ENCODE measurements around the gene LAG3.

Gene LAG3

DNA sequence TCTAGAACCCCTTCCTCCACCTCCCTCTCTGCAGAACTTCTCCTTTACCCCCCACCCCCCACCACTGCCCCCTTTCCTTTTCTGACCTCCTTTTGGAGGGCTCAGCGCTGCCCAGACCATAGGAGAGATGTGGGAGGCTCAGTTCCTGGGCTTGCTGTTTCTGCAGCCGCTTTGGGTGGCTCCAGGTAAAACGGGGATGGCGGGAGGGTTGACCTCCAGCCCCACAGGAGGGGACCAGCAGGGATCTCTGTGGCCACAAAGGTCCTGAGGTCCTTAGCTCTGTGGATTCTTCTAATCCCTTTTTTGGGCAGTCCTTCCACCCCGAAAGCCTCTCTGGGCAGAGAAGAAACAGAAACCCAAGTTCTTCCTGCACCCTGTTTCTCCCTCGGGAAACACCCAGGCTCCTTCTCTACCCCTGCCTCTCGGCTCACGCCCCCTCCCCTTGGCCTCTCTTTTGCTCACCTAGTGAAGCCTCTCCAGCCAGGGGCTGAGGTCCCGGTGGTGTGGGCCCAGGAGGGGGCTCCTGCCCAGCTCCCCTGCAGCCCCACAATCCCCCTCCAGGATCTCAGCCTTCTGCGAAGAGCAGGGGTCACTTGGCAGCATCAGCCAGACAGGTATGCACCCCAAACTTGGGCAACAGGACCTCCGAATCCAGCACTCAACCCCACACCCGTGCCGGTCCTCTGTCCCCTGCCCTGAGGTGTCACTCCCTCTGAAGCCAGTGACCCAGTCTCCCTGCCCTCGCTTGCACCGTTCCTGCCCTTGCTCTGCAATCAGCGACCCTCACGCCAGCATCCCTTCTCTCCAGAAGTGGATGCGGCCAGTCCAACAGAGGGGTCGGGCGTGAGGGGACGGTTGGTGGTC is 638 bp downstream of the LAG3 start:
- no peak for DNase-seq (ENCODE audit: low read depth in 2 of 2)

DNA sequence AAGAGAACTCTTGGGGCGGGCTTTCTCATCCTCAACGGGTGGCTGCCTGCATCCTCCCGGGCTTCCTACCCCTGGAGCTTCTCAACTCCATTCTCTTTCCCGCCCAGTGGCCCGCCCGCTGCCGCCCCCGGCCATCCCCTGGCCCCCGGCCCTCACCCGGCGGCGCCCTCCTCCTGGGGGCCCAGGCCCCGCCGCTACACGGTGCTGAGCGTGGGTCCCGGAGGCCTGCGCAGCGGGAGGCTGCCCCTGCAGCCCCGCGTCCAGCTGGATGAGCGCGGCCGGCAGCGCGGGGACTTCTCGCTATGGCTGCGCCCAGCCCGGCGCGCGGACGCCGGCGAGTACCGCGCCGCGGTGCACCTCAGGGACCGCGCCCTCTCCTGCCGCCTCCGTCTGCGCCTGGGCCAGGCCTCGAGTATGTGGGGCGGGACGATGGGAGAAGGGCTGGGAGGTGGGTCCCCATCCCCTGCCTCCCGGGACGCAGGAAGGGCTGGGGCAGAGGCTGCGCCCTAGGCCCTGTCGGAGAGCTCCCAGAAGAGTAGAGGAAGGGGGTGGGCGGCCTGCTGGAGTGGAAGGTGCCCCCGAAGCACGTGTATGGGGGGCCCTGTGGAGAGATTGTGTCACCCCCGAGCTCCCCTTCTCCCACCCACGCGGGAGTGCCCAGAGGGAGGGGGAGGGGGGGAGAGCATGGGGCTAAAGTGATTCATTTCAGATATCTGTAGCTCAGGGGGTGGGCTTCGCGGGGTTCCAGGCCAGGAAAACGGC is 1.5 kb downstream of the LAG3 start:
- DNase-seq (ENCODE audit: low read depth in 2 of 2), result peak; percentile 75 to 81

DNA sequence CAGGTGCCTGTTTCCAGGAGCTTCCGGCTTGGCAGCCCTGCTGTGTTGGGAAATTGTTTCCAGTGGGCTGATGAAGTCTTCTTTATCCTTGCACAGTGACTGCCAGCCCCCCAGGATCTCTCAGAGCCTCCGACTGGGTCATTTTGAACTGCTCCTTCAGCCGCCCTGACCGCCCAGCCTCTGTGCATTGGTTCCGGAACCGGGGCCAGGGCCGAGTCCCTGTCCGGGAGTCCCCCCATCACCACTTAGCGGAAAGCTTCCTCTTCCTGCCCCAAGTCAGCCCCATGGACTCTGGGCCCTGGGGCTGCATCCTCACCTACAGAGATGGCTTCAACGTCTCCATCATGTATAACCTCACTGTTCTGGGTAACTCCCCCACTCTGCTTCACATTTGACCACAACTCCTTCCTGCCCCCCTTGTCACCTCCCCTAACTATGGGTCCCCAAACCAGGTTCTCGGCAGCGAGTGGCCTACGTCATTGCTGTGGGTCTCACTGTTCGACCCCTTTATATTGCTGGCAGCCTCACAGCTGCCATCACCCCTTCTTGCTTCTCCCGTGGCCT is 2.3 kb downstream of the LAG3 start:
- peak in 1 of 2 donors; percentile 65 for DNase-seq (ENCODE audit: low read depth in 2 of 2)

DNA sequence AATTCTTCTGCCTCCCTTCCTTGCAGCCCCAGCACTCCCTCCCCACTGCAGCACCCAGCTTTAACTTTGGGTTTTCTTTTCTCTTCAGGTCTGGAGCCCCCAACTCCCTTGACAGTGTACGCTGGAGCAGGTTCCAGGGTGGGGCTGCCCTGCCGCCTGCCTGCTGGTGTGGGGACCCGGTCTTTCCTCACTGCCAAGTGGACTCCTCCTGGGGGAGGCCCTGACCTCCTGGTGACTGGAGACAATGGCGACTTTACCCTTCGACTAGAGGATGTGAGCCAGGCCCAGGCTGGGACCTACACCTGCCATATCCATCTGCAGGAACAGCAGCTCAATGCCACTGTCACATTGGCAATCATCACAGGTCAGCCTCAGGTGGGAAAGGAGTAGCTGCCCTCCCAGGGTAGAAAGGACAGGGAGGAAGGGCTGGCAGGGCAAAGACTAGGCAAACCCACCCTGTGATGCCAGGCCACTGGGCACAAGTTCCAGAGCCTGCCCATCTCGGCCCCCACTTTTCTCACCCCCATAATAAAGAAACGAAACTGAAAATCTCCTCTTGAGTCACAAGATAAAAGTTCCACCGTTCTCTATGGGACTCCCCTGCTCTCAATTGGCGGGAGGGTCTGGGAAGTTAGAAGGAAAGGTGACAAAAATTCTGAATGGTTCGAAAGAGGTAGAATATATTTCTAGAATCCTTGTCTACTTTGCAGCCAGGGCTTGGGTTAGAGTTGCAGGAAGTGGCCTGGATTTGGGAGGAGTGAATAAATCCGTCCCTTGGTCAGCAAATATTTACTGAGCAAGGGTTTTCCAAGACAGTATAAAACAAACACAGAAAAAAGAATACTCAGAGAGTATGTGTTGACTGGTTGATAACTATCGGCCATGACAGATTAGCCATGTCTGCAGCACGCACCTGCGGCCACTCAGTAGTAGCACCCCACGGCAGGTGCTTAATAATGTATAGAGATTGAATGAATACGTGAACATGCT is 3.2 kb downstream of the LAG3 start:
- DNase-seq (ENCODE audit: low read depth in 2 of 2), result no peak

DNA sequence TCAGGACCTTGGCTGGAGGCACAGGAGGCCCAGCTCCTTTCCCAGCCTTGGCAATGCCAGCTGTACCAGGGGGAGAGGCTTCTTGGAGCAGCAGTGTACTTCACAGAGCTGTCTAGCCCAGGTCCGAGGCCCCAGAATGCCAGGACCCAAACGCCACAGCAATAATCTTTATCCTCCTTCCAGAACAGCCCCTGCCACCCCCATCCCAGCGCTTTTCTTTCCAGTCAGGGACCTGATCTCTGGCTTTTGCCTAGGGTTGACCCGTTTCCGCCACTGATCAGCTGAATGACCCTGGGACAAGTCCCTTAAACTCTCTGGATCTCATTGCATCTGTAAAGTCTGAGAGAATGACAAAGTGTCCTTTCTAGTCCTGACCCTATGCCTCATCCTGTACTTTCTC is 5.1 kb downstream of the LAG3 start:
- DNase-seq (ENCODE audit: low read depth in 2 of 2), result no peak

DNA sequence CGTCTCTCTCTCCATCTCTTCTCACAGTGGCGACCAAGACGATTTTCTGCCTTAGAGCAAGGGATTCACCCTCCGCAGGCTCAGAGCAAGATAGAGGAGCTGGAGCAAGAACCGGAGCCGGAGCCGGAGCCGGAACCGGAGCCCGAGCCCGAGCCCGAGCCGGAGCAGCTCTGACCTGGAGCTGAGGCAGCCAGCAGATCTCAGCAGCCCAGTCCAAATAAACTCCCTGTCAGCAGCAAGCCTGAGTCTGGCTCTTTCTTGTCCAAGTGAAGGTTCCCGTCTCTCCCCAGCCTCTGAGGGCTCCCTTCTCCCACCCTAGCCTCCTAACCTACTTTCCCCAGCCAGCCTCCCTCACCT is 5.9 kb downstream of the LAG3 start:
- no peak for DNase-seq (ENCODE audit: low read depth in 2 of 2)

DNA sequence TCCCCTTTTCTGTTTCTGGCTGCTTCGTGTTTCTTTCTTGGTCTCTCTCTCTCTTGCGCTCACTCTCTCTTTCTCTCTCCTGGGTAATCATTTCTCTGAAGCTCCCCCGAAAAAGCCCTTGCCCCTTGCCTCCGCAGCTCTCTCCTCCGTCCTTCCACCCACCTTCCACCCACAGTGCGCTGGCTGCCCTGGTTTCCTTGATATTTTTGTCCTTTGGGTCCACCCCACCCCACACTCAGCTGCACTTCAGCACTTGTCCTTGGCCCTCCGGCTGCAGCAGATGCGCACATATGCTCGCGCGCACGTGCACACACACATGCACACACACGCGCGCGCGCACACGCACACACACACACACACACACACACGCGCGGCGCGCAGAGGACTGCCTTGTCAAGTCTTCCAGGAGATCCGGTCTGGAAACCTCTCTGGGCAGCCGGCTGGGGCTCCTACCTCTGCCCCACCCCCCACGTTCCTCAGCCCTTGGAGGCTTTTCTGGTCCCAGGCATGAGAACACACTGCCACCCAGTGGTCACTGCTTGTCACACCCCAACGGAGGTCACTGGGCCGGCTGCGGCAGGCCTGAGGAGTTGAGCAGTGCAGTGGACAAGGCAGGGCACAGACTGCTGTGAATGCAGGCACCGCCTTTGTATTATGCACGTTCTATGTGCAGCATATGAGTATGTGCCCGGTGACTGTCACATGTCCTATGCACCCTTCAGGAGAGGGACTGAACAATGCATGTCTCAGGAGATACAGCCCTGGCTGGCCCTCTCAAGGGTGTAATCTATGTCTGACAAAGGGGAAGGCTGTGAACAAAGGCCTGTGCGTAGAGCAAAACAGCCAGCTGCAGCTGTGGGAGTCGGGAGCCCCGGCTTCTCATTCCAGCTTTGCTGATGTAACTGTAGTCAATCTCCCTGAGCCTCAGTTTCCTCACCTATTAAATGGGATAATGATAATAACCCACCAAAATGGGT is 6.5 kb downstream of the LAG3 start:
- peak; percentile 78 to 83 for DNase-seq (ENCODE audit: low read depth in 2 of 2)

DNA sequence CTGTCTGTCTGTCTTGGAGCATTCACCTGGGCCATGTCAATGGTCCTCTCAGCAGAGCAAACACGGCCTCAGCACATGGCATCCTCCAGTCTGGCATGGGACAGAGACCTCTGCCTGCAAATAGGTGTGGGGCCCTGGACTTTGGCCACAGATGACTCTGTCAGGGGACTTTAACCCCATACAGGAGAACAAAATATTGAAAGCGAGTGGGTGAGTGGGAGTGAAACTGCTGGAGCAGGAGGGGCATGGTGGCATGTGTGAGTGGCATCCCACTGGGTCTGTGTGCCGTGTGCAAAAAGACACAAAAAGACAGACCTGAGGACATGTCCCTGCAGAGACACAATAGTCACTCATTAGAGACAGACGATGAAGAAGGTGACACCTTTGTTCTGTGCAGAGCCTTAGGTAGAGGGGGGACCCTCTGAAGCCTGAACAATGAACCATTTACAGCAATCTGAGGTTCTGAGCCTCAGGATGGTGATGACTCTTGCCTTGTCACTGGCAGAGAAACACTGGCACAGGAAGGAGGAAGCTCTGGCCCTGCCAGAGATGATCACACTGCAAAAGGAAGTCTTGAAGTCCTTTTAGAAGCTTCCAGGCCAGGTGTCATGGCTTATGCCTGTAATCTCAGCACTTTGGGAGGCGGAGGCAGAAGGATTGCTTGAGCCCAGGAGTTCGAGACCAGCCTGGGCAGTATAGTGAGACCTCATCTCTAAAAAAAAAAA is 7.5 kb downstream of the LAG3 start:
- DNase-seq (ENCODE audit: low read depth in 2 of 2), result no peak

DNA sequence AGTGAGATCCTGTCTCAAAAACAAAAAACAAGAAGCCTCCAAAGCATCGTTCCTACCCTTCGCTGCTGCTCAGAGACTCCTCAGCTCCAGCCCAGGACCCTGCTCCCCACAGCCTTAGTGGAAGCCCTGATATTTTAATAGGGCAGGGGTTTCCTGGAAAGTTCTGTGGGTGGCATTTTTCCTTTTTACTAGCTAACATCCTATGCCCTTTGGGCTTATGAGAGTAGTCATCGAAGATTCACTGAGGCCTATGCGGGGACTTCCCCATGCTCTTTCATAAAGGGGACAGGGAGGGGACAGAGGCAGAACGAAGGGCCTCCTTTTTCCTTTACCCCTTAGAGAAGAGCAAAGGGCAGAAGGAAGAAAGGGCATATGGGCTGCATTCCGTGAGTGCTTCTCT is 8.3 kb downstream of the LAG3 start:
- DNase-seq (ENCODE audit: low read depth in 2 of 2), result no peak

DNA sequence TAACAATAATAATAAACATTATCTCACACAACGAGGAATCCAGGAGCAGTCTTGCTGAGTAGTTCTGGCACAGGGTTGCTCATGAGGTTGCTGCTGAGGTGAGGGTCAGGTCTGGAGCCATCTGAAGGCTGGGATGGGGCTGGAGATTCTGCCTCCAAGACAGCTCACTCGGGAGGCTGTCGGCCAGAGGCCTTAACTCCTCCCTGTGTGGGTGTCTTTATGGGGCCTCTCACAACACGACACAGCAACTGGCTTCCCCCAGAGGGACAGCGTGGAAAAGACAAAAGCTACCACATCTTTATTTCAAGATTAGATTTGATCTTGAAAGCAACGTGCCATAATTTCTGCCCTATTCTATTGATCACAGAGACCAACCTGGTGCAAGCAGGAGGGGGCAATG is 9.8 kb downstream of the LAG3 start:
- no peak for DNase-seq (ENCODE audit: low read depth in 2 of 2)

DNA sequence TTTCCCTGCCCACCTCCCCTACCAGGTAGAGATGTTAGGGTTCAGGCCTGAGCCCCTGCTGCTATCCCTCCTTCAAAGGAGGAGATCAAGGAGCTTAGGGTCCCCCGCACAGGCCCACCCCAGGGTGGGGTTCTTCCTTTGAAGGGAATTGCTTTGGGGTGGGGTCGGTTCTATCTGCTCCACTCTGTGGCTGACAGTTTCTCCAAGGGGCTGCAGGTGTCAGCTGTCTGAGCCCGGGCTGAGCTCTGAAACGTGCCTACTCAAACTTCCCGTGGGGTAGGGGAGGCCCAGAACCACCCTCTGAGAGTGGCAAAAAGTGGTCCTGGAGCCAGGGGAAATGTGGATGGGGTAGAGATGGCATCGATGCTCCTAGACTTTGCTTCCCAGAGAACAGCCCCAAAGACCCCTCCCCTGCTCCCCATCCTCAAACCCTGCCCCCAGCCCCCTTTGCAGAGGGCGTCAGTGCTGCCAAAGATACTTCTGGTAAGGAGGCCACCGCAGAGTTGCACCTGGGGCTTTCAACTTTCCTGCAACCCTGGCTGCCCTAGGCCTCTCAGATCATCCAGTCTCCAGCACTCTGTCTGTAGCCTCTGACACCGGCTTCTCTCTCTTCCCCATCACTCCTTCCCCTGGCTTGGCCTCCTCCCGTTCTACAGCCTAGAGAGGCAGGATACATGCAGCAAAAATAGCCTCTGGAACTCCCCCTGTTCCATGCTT is 10.7 kb downstream of the LAG3 start:
- DNase-seq (ENCODE audit: low read depth in 2 of 2), result no peak

DNA sequence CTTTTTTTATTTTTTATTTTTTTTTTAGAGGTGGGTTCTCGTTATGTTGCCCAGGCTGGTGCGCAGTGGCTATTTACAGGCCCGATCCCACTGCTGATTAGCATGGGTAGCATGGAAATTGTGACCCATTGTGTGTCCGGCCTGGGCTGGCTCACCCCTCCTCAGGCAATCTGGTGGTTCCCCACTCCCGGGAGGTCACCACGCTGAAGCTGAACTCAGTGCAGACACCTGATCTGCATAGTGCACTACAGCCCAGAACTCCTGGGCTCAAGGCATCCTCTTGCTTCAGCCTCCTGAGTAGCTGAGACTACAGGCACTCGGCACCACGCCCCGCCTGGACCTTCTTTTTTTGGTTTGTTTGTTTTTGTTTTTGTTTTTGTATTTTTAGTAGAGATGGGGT is 11.5 kb downstream of the LAG3 start:
- DNase-seq (ENCODE audit: low read depth in 2 of 2), result no peak

DNA sequence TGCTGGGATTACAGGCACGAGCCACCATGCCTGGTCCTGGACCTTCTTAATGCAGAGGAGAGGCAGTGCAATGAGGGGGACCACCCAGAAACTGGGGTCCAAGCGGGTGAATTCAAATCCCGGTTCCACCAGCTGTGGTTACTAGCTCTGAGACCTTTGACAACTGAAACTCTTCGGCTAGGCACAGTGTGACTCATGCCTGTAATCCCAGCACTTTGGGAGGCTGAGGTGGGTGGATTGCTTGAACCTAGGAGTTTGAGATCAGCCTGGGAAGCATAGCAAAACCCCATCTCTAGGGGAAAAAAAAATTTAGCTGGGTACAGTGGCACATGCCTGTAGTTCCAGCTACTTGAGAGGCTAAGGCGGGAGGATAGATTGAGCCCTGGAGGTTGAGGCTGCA is 12.0 kb downstream of the LAG3 start:
- no peak for DNase-seq (ENCODE audit: low read depth in 2 of 2)

DNA sequence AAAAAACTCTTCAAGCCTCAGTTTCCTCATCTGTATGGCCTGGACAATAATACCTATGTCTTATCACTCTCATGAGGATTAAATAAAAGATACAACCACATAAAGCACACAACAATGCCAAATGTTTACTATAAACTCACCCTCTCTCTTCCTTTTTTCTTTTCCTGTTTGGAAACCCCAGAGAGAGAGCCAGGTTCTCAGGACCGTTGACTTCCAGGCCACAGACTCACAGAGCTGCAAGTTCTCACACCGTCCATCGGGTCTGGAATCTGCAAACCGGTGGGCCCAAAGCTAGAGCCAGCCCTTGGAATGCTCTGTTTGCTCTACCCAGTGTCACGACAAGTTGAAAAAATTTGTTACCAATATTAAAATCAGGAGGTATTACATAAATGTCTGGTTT is 12.4 kb downstream of the LAG3 start:
- DNase-seq (ENCODE audit: low read depth in 2 of 2), result no peak

DNA sequence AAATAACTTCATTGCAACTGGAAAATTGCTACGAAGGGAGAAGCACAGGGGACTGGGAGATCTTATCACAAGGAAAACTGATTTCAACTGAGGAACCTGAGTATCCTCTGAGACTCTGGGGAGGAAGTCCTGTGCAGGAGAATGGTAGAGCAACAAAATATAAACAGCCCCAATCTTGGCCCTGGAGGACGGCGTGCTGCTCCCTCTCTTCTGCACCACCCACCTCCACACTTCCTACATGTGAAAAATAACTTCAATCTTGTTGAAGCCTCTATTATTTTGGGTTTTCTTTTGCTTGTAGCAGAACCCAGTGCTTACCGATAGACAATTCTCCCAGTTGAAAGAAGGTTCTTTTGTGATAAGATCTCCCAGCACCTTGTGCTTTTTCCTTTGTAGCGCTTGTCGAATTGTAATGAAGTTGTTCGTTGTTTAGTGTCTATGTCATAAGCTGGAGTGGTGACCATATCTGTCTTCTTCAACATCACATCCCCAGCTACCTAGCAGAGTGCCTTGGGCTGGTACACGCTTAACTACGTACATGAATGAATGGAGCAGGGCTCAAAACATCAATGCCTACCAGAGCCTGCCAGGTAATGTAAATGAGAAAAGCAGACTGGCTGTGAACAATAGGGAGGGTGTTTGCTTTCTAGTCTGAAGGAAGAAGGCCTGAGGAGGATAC is 14.2 kb downstream of the LAG3 start:
- no peak for DNase-seq (ENCODE audit: low read depth in 2 of 2)

DNA sequence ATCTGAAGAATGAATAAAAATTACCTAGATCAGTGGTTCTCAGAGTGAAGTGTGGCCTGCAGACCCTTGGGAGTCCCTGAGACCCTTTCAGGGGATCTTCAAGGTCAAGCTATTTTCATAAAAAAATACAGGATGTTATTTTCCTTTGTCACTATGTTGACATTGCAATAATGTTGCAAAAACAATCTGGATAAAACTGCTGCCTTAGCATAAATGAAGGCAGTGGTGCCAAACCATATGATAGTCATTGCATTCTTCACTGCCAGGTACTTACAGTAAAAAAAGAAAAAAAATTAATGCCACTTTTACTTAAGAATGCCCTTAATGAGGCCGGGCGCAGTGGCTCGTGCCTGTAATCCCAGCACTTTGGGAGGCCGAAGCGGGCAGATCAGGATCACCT is 15.0 kb downstream of the LAG3 start:
- no peak for DNase-seq (ENCODE audit: low read depth in 2 of 2)

DNA sequence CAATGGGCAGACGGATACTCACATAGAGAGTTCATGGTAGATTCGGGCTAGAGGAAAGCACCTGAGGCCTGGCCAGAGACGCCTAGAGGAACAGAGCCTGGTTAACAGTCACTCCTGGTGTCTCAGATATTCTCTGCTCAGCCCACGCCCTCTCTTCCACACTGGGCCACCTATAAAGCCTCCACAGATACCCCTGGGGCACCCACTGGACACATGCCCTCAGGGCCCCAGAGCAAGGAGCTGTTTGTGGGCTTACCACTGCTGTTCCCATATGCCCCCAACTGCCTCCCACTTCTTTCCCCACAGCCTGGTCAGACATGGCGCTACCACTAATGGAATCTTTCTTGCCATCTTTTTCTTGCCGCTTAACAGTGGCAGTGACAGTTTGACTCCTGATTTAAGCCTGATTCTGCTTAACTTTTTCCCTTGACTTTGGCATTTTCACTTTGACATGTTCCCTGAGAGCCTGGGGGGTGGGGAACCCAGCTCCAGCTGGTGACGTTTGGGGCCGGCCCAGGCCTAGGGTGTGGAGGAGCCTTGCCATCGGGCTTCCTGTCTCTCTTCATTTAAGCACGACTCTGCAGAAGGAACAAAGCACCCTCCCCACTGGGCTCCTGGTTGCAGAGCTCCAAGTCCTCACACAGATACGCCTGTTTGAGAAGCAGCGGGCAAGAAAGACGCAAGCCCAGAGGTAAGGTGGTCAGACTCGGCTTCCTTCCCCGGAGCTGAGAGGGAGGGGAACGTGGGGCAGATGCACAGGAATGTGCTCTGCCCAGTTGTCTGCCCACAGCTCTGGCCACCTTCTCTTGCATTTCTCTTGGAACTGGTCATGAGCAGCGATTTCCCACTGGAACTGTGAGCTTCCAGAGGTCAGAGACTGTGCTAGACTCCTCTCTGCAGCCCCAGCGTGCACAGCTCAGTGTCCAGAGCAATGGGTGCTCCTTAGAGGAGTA is 16.9 kb downstream of the LAG3 start, which contains the start of gene CD4:
Gene CD4, plus strand, starts transcription at position 557 of the 953 bp plus-strand sequence. CDS start 10,611 bp downstream, outside the sequence.
- DNase-seq (ENCODE audit: low read depth in 2 of 2), result no peak
